H9 (cell line): ENCODE measurements around the gene B3GNT2. TPM values are rescaled to one million over a fixed set of nuclear protein-coding genes. Genes with fewer than 3 reads are reported as not detected.

Experiments used
- DNase-seq: peaks from one replicate; pipeline ENCODE4 v3.0.0-alpha.2; 2017
- H2AFZ ChIP-seq: one replicate; pipeline ENCODE4 v1.6.1; 2013; ENCODE audit warnings: mild to moderate bottlenecking, low read length, control low read depth, moderate library complexity
- H2AK5ac ChIP-seq: 2 replicates; pipeline ENCODE4 v1.6.1; 2013; ENCODE audit warnings: low read length, control low read depth, mixed read lengths; ENCODE audit not compliant: insufficient read length
- H2BK120ac ChIP-seq: one replicate; pipeline ENCODE4 v1.6.1; 2013; ENCODE audit warnings: low read depth, mild to moderate bottlenecking, low read length, control low read depth, inconsistent platforms; ENCODE audit not compliant: poor library complexity, severe bottlenecking
- H2BK12ac ChIP-seq: 2 replicates; pipeline ENCODE4 v1.6.1; 2013; ENCODE audit warnings: low read length, control low read depth, mixed read lengths, low read depth; ENCODE audit not compliant: insufficient read length
- H2BK15ac ChIP-seq: 2 replicates; pipeline ENCODE4 v1.6.1; 2013; ENCODE audit warnings: low read depth, low read length, control low read depth
- H2BK20ac ChIP-seq: one replicate; pipeline ENCODE4 v1.6.1; 2013; ENCODE audit warnings: low read depth, mild to moderate bottlenecking, low read length, control low read depth, inconsistent platforms; ENCODE audit not compliant: poor library complexity, severe bottlenecking
- H2BK5ac ChIP-seq: 2 replicates; pipeline ENCODE4 v1.6.1; 2013; ENCODE audit warnings: low read length, control low read depth, mixed read lengths; ENCODE audit not compliant: insufficient read length
- H3K14ac ChIP-seq: 2 replicates; pipeline ENCODE4 v1.6.1; 2013; ENCODE audit warnings: low read length, control low read depth; ENCODE audit not compliant: insufficient read depth
- H3K18ac ChIP-seq: 2 replicates; pipeline ENCODE4 v1.6.1; 2013; ENCODE audit warnings: low read depth, mild to moderate bottlenecking, mixed read lengths, low read length, control low read depth; ENCODE audit not compliant: insufficient read length
- H3K23ac ChIP-seq: 2 replicates; pipeline ENCODE4 v1.6.1; 2013; ENCODE audit warnings: low read length, control low read depth, mixed read lengths, low read depth; ENCODE audit not compliant: insufficient read length
- H3K23me2 ChIP-seq: 2 replicates; pipeline ENCODE4 v1.6.1; 2013; ENCODE audit warnings: low read depth, mild to moderate bottlenecking, mixed read lengths, low read length, control low read depth; ENCODE audit not compliant: insufficient read length, poor library complexity, severe bottlenecking
- H3K27ac ChIP-seq: 2 replicates; pipeline ENCODE4 v1.5.1; 2013; ENCODE audit warnings: low read length, control low read depth, mixed read lengths, low read depth; ENCODE audit not compliant: insufficient read length
- H3K27me3 ChIP-seq: 2 replicates; pipeline ENCODE4 v1.6.1; 2013; ENCODE audit warnings: low read length, control low read depth, inconsistent platforms; ENCODE audit not compliant: insufficient read depth
- H3K4ac ChIP-seq: 2 replicates; pipeline ENCODE4 v1.6.1; 2013; ENCODE audit warnings: low read depth, mild to moderate bottlenecking, control low read depth, inconsistent platforms, low read length, moderate library complexity
- H3K4me1 ChIP-seq: 2 replicates; pipeline ENCODE4 v1.6.1; 2013; ENCODE audit warnings: low read length, control low read depth, inconsistent platforms; ENCODE audit not compliant: insufficient read depth
- H3K4me2 ChIP-seq: 2 replicates; pipeline ENCODE4 v1.6.1; 2013; ENCODE audit warnings: low read length, control low read depth, mixed read lengths; ENCODE audit not compliant: insufficient read length, insufficient read depth
- H3K56ac ChIP-seq: 2 replicates; pipeline ENCODE4 v1.6.1; 2013; ENCODE audit warnings: low read depth, mild to moderate bottlenecking, mixed read lengths, low read length, control low read depth; ENCODE audit not compliant: insufficient read length
- H3K79me1 ChIP-seq: 2 replicates; pipeline ENCODE4 v1.6.1; 2013; ENCODE audit warnings: low read depth, mild to moderate bottlenecking, moderate library complexity, low read length, control low read depth, inconsistent platforms; ENCODE audit not compliant: insufficient read depth, poor library complexity, severe bottlenecking
- H3K79me2 ChIP-seq: 2 replicates; pipeline ENCODE4 v1.6.1; 2013; ENCODE audit warnings: low read length, control low read depth, inconsistent platforms; ENCODE audit not compliant: insufficient read depth
- H3K9ac ChIP-seq: 2 replicates; pipeline ENCODE4 v1.6.1; 2013; ENCODE audit warnings: low read length, control low read depth, mixed read lengths; ENCODE audit not compliant: insufficient read length; ENCODE audit errors: extremely low read depth
- H3K9me3 ChIP-seq: one replicate; pipeline ENCODE4 v1.6.1; 2013; ENCODE audit warnings: low read depth, low read length, inconsistent platforms; ENCODE audit not compliant: control insufficient read depth
- H3T11ph ChIP-seq: one replicate; pipeline ENCODE4 v1.6.1; 2013; ENCODE audit warnings: mild to moderate bottlenecking, low read length, control low read depth, inconsistent platforms
- H4K20me1 ChIP-seq: one replicate; pipeline ENCODE4 v1.6.1; 2013; ENCODE audit not compliant: control insufficient read depth, insufficient read length, insufficient read depth
- H4K5ac ChIP-seq: 2 replicates; pipeline ENCODE4 v1.6.1; 2013; ENCODE audit warnings: low read depth, mild to moderate bottlenecking, mixed read lengths, low read length, control low read depth; ENCODE audit not compliant: insufficient read length
- H4K8ac ChIP-seq: replicated peaks from 2 replicates; pipeline ENCODE4 v1.6.1; 2013; ENCODE audit warnings: low read length, control low read depth, mixed read lengths, low read depth; ENCODE audit not compliant: insufficient read length
- H4K91ac ChIP-seq: 2 replicates; pipeline ENCODE4 v1.6.1; 2013; ENCODE audit warnings: low read depth, mild to moderate bottlenecking, moderate library complexity, mixed read lengths, low read length, control low read depth; ENCODE audit not compliant: insufficient read length
- H3K27ac Mint-ChIP-seq, 3 experiments: 2 replicates in 2 of 3; 3 replicates in 1 of 3; pipeline ENCODE4 v1.8.0; 2020 to 2021; ENCODE audit warnings: mixed read lengths in 3 of 3, mild to moderate bottlenecking in 1 of 3, moderate library complexity in 1 of 3
- H3K27me3 Mint-ChIP-seq: 2 replicates; pipeline ENCODE4 v1.8.0; 2021; ENCODE audit warnings: low read depth, mild to moderate bottlenecking, moderate library complexity, mixed read lengths
- H3K36me3 Mint-ChIP-seq, 3 experiments: 2 replicates in 2 of 3; 3 replicates in 1 of 3; pipeline ENCODE4 v1.8.0; 2020 to 2021; ENCODE audit warnings: low read depth in 3 of 3, mixed read lengths in 3 of 3; ENCODE audit not compliant: insufficient read depth in 1 of 3
- H3K4me1 Mint-ChIP-seq, 2 experiments: 2 replicates each; pipeline ENCODE4 v1.8.0; 2020; ENCODE audit warnings: mixed read lengths in 2 of 2
- H3K4me3 Mint-ChIP-seq, 2 experiments: 2 replicates in 1 of 2; 3 replicates in 1 of 2; pipeline ENCODE4 v1.8.0; 2020 to 2021; ENCODE audit warnings: mild to moderate bottlenecking in 2 of 2, mixed read lengths in 2 of 2, moderate library complexity in 1 of 2
- H3K9me3 Mint-ChIP-seq, 2 experiments: 2 replicates in 1 of 2; 3 replicates in 1 of 2; pipeline ENCODE4 v1.8.0; 2020; ENCODE audit warnings: mild to moderate bottlenecking in 2 of 2, mixed read lengths in 2 of 2, moderate library complexity in 1 of 2
- WGBS: extraction: QIAGEN DNeasy Blood & Tissue Kit; methylation state at CpG from one replicate; pipeline ENCODE4 v1.1.7; 2013; ENCODE audit warnings: missing lambda C conversion rate, low lambda C conversion rate, mixed read lengths; ENCODE audit not compliant: insufficient read length; ENCODE audit errors: extremely low coverage; 5-methylcytosine and 5-hydroxymethylcytosine counted together
- total RNA-seq: library from RNA; stranded (reverse); gene quantifications from 2 replicates; pipeline ENCODE4 v1.2.1, GENCODE V29; 2021
- TF ChIP-seq, protein P1 (sequence below): fragments of 200-600 bp; sonication (generic); conservative IDR thresholded peaks from 3 replicates; pipeline ENCODE4 v1.8.0; 2021; ENCODE audit warnings: antibody characterized with exemption, mild to moderate bottlenecking

B3GNT2 gene
- total RNA-seq, 1 experiment from 2014 or later, result 55.3 TPM

DNA sequence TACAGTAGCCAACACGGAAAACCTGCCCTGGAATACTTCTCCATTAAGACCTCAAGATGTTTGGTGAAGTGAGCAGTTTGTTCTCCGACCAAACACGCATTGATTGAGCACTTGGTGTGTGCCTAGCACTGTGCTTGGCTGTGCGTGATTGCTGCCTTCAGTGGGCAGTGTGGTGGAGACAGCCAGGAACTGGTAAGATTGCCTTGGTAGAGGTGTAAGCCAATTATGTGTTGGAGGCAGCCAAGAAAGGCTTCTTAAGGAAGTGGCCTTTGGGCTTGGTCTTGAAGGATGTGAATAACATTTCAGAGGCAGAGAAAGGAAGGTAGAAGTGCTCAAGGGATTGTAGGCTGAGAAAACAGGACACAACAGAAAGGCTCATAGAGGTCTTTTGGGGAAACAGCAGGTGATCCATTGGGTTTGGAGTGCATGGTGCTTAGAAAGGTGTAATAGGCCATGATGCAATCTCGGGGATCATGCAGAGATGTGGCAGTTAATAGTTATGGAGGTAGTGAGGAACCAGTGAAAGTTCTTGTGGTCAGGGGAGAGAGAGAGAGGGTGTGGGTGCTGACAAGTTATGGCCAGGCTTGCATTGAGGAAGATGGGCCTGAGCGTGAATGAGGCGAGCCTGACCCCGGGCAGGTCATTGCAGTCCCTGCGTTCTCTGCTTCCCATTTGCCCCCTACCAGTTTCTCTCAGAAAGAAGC lies 6.3 kb downstream of the B3GNT2 start:
- no peak for DNase-seq
- H2BK120ac ChIP-seq, result no peak overlapping the region
- no peak overlapping the region for H3K9ac ChIP-seq
- no peaks in the 10 kb centered on the region for H3K27me3 Mint-ChIP-seq
- peaks cover 0 to 4% (median 0%) of the 10 kb centered on the region in 3 experiments; a peak in 3 of 7 replicates for H3K36me3 Mint-ChIP-seq
- no peak overlapping the region for H4K8ac ChIP-seq
- H3K4me1 ChIP-seq, result peaks cover 9% of the 10 kb centered on the region; the same call in 1 of the 2 replicates
- no peak overlapping the region for H4K5ac ChIP-seq
- no peak overlapping the region for H3K27ac ChIP-seq
- no peak overlapping the region for H2BK5ac ChIP-seq
- H2BK15ac ChIP-seq, result no peak overlapping the region
- H2AFZ ChIP-seq, result no peak overlapping the region
- no peak overlapping the region for H2BK12ac ChIP-seq
- no peaks in the 10 kb centered on the region for H3K9me3 ChIP-seq
- TF ChIP-seq, protein P1, sequence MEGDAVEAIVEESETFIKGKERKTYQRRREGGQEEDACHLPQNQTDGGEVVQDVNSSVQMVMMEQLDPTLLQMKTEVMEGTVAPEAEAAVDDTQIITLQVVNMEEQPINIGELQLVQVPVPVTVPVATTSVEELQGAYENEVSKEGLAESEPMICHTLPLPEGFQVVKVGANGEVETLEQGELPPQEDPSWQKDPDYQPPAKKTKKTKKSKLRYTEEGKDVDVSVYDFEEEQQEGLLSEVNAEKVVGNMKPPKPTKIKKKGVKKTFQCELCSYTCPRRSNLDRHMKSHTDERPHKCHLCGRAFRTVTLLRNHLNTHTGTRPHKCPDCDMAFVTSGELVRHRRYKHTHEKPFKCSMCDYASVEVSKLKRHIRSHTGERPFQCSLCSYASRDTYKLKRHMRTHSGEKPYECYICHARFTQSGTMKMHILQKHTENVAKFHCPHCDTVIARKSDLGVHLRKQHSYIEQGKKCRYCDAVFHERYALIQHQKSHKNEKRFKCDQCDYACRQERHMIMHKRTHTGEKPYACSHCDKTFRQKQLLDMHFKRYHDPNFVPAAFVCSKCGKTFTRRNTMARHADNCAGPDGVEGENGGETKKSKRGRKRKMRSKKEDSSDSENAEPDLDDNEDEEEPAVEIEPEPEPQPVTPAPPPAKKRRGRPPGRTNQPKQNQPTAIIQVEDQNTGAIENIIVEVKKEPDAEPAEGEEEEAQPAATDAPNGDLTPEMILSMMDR, result no peak
- peaks cover 81 to 82% of the 10 kb centered on the region in 2 experiments for H3K4me1 Mint-ChIP-seq
- H3K56ac ChIP-seq, result no peak overlapping the region
- peak overlapping the region in 1 of 2 experiments; percentile 39; a peak in 2 of 5 replicates for H3K4me3 Mint-ChIP-seq
- H3K4me2 ChIP-seq, result no peak overlapping the region
- H3K4ac ChIP-seq, result no peak overlapping the region
- no peak overlapping the region for H3K23ac ChIP-seq
- no CpG with 5 or more reads among the region's 9 CpGs for WGBS
- no peaks in the 10 kb centered on the region for H3K27me3 ChIP-seq
- H4K20me1 ChIP-seq, result no peaks in the 10 kb centered on the region
- peaks cover 77% of the 10 kb centered on the region for H3K79me2 ChIP-seq
- H3K23me2 ChIP-seq, result peaks cover 8% of the 10 kb centered on the region
- H3K79me1 ChIP-seq, result no peaks in the 10 kb centered on the region
- no peak overlapping the region for H2BK20ac ChIP-seq
- no peak overlapping the region for H3T11ph ChIP-seq
- no peak overlapping the region for H2AK5ac ChIP-seq
- H4K91ac ChIP-seq, result no peak overlapping the region
- H3K14ac ChIP-seq, result no peak overlapping the region
- no peaks in the 10 kb centered on the region for H3K9me3 Mint-ChIP-seq
- peak overlapping the region; percentile 5 to 88 (median 37); a peak in 6 of 7 replicates for H3K27ac Mint-ChIP-seq
- H3K18ac ChIP-seq, result no peak overlapping the region
